Neural progenitor cell (in vitro differentiated cells): ENCODE measurements around the gene CDK2AP2.

Source experiments
- CTCF ChIP-seq: fragments of 200-600 bp; sonication (generic); IDR thresholded peaks from 2 replicates; pipeline ENCODE4 v1.5.1; 2017; ENCODE audit warnings: antibody characterized with exemption, mild to moderate bottlenecking
- EZH2 ChIP-seq: fragments of 200-600 bp; sonication (generic); IDR thresholded peaks from 2 replicates; pipeline ENCODE4 v1.6.1; 2017; ENCODE audit warnings: antibody characterized with exemption, mild to moderate bottlenecking, moderate library complexity

GRCh38 chr11:67486481-67487195 is 21.3 kb downstream of the CDK2AP2 start:
- TF ChIP-seq CTCF (no peak), EZH2 (no peak)
